Psoas muscle (tissue), 8 donors: ENCODE results near the gene GABBR1. TPM values are rescaled to one million over a fixed set of nuclear protein-coding genes. Genes with fewer than 3 reads are reported as not detected.

Experiments
- ATAC-seq, 4 donors: fragments of 200-7000 bp; cut with Tn5 transposase; one replicate each; pipeline ENCODE4 v1.9.1; 2020; ENCODE audit warnings: moderate library complexity in 3 of 4, mild to moderate bottlenecking in 2 of 4
- DNase-seq, 2 donors: peaks; one replicate each; pipeline ENCODE4 v3.0.0-alpha.2; 2020
- H3K27ac ChIP-seq: fragments of 200-600 bp; one replicate; pipeline ENCODE4 v1.8.0; 2022
- H3K27me3 ChIP-seq, 3 donors: fragments of 200-600 bp in 1 of 3; one replicate each; pipeline versions ENCODE4 v1.6.1 to v1.8.0; 2013 to 2022; ENCODE audit warnings: low read length in 2 of 3, mild to moderate bottlenecking in 2 of 3, moderate library complexity in 1 of 3; ENCODE audit not compliant: insufficient read depth in 3 of 3
- H3K36me3 ChIP-seq, 2 donors: fragments of 200-600 bp in 1 of 2; one replicate each; pipeline versions ENCODE4 v1.6.1 to v1.8.0; 2013 to 2022; ENCODE audit warnings: low read depth in 1 of 2, mild to moderate bottlenecking in 1 of 2, moderate library complexity in 1 of 2; ENCODE audit not compliant: insufficient read depth in 1 of 2
- H3K4me1 ChIP-seq: fragments of 200-600 bp; one replicate; pipeline ENCODE4 v1.8.0; 2022
- H3K4me3 ChIP-seq: fragments of 200-600 bp; one replicate; pipeline ENCODE4 v1.8.0; 2022; ENCODE audit warnings: mild to moderate bottlenecking
- H3K9me3 ChIP-seq: fragments of 200-600 bp; one replicate; pipeline ENCODE4 v1.8.0; 2022
- CTCF ChIP-seq: fragments of 200-600 bp; IDR thresholded peaks from one replicate; pipeline ENCODE4 v1.8.0; 2022; ENCODE audit warnings: antibody characterized with exemption
- WGBS, 3 donors: extraction: QIAGEN DNeasy Blood & Tissue Kit; methylation state at CpG; one replicate each; pipeline versions ENCODE4 v1.1.6 to v1.1.7; 2013; 5-methylcytosine and 5-hydroxymethylcytosine counted together
- intact Hi-C, 2 donors: fragments of 100-400 bp; cut with DNase I; formaldehyde crosslinking; loops; one replicate each; pipeline versions ENCODE4 v1.11.0 to v1.14.2; 2022
- polyA plus RNA-seq, 3 donors: library from polyadenylated mRNA; stranded (reverse); fragments of 200-250 nt; gene quantifications; one replicate each; pipeline ENCODE4 v1.2.3, GENCODE V29; 2013
- total RNA-seq, 4 donors: library from RNA; stranded (reverse); fragmentation: NEBNext Ultra II Directional in 2 of 4; extraction: Animal tissue kit (Norgen Biotek cat#: 25700) in 2 of 4; gene quantifications; one replicate each; pipeline versions ENCODE4 v1.2.1 to v1.2.4, GENCODE V29; 2021 to 2023
- donor health status: healthy with polysubstance abuse.
- donor health status: DM: no; HTN: no; CAD: no; lungs with moderate emphysema.
- donor health status: Bipolar disorder and iron deficiency.
- donor health status: healthy.
- donor health status: DM: yes; HTN: yes; CAD: no.
- donor health status: DM: no; HTN: no; CAD: no.
- donor health status: DM: no; HTN: no; CAD: no.
- donor health status: DM: yes; HTN: yes; CAD: no.

GABBR1 gene
- total and polyA plus RNA-seq, 7 donors = 2.5 to 10.2 (median 4.6) TPM

DNA sequence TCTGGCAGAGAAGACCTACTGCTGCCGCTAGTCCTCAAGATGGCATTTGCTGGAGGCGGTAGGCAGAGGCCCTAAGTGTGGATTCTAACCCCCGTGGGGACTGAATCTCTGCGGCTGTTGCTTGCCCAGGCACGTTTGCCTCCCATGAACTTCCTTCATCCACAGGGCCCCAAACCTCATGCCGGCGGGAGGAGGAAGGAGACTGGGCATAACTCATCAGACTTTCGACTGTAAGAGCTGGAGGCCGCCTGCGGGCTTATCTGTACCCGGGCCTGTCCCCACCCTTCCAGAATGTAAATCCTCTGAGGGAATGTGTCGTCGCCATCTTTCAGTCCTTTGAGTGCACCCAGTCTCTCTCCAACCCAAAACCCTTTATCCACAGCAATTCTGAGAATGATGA is 47.0 kb upstream of the GABBR1 start:
- intact Hi-C loops = no loop called here
- Histone ChIP-seq H3K36me3 (no peaks in the 10 kb centered on the region), H3K4me3 (no peak overlapping the region), H3K9me3 (no peaks in the 10 kb centered on the region), H3K27ac (no peak overlapping the region), H3K27me3 (no peaks in the 10 kb centered on the region), H3K4me1 (no peaks in the 10 kb centered on the region)
- ATAC-seq (no peak), DNase-seq (no peak)
- no peak for TF ChIP-seq CTCF
- WGBS, 3 donors = 70 to 83% (median 83%) methylated on average over 13 of the region's 13 CpGs

GRCh38 chr6:29678114-29678513 is 45.1 kb upstream of the GABBR1 start:
- Histone ChIP-seq H3K4me3 (no peak overlapping the region), H3K27me3 (no peaks in the 10 kb centered on the region), H3K36me3 (no peaks in the 10 kb centered on the region), H3K4me1 (no peaks in the 10 kb centered on the region), H3K9me3 (no peaks in the 10 kb centered on the region), H3K27ac (no peak overlapping the region)
- no peak for TF ChIP-seq CTCF
- ATAC-seq (no peak), DNase-seq (no peak)
- 77 to 87% (median 86%) methylated on average over 5 of the region's 5 CpGs for WGBS, 3 donors
- intact Hi-C loops = no loop called here

DNA sequence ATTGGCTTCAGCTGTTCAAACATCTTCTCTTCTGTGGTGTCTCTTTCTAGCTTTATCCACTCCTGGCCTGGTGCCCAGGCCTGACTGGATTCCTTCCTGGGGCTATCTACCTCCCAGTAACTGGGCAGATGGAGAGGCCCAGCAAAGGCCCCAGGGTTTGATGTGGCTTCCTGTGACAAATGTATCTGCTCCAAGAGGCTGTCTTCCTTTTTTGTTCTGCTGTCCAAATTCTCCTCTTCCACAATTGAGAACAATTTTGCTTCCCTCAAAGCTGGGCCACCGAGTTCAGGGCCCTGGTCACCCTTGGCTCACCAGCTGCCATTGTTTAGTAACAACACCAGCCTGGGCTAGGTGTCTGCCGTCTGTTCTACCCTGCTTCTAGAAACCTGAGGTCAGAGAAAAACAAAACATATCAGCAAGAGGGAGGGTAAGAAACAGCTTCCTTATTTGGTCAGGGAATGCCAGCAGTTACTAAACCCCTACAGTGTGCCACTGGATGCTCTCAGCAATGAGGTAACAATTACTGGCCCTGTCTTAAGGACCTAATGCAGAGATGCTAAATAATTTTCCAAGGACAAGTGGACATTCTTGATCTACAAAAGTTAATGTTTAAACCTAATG is 44.1 kb upstream of the GABBR1 start:
- H3K36me3 ChIP-seq = no peaks in the 10 kb centered on the region
- TF ChIP-seq CTCF = no peak
- H3K4me1 ChIP-seq = no peaks in the 10 kb centered on the region
- intact Hi-C loops = no loop called here
- no peaks in the 10 kb centered on the region for H3K27me3 ChIP-seq
- H3K9me3 ChIP-seq = no peaks in the 10 kb centered on the region
- ATAC-seq = no peak
- no peak for DNase-seq
- WGBS, 3 donors = 23 to 38% (median 34%) methylated on average over 2 of the region's 2 CpGs
- no peak overlapping the region for H3K4me3 ChIP-seq
- H3K27ac ChIP-seq = no peak overlapping the region

DNA sequence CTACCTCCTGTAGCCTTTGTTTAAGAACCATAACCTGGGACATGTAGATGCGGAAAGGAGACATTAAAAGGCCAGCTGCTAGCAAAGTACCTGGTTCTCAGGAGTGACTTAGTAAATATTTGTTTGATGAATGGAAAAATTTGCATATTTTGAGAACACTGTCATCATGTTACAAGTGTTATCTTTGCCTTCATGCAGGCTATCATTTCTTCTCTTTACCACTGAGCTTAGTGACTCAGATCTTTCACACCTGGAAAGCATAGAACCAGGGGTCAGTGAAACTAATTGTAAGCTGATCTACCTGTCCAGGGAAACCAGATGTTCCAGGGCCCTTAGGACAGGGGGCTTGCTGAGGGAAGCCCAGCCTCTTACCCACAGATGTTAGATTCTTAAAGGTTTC is 42.6 kb upstream of the GABBR1 start:
- Histone ChIP-seq H3K4me1 (no peaks in the 10 kb centered on the region), H3K36me3 (no peaks in the 10 kb centered on the region), H3K4me3 (no peak overlapping the region), H3K27ac (no peak overlapping the region), H3K9me3 (no peaks in the 10 kb centered on the region), H3K27me3 (peaks cover 0 to 13% (median 0%) of the 10 kb centered on the region in 3 donors)
- TF ChIP-seq CTCF = no peak
- DNase-seq (no peak), ATAC-seq (no peak)
- 54 to 94% (median 87%) methylated on average over 1 of the region's 1 CpG for WGBS, 3 donors
- intact Hi-C loops = no loop called here

- no peak overlapping the region for H3K4me3 ChIP-seq
- 90 to 94% (median 91%) methylated on average over 5 of the region's 5 CpGs for WGBS, 3 donors
- no peaks in the 10 kb centered on the region for H3K9me3 ChIP-seq
- no peak overlapping the region for H3K27ac ChIP-seq
- DNase-seq (no peak), ATAC-seq (no peak)
- no peak for TF ChIP-seq CTCF
- H3K36me3 ChIP-seq = no peaks in the 10 kb centered on the region
- H3K27me3 ChIP-seq = peaks cover 0 to 21% (median 0%) of the 10 kb centered on the region in 3 donors
- H3K4me1 ChIP-seq = no peaks in the 10 kb centered on the region
- intact Hi-C loops = no loop called here
These were observed 41.0 kb upstream of the GABBR1 start for GRCh38 chr6:29674008-29674407.
